Activated CD8-positive, alpha-beta T cell treated with anti-CD3 and anti-CD28 coated beads, Interleukin-2, amount 10 ng/mL, durations not matched to agents 7 days and 5 days (primary cell): Measurements from ENCODE around the gene SH3BGRL3. TPM values are rescaled to one million over a fixed set of nuclear protein-coding genes. Genes with fewer than 3 reads are reported as not detected.

Experiments used
- ATAC-seq: fragments of 150-1000 bp; cut with Tn5 transposase; one replicate; pipeline ENCODE4 v1.10.0; 2021; ENCODE audit warnings: moderate library complexity
- CTCF ChIA-PET: fragments of 350-600 bp; sonication (Branson Sonifier 250); formaldehyde crosslinking; loops from one replicate; lab custom pipeline; 2021; ENCODE audit warnings: antibody characterized with exemption; lab: Charles Lee
- POLR2A ChIA-PET: fragments of 350-600 bp; sonication (Branson Sonifier 250); formaldehyde crosslinking; loops from one replicate; lab custom pipeline; 2021; ENCODE audit warnings: antibody characterized with exemption; lab: Charles Lee
- DNase-seq: peaks from one replicate; pipeline ENCODE4 v3.0.0-alpha.2; 2020
- H3K27ac Mint-ChIP-seq: one replicate; pipeline ENCODE4 v1.8.0; 2021; ENCODE audit warnings: mild to moderate bottlenecking, mixed read lengths
- H3K27me3 Mint-ChIP-seq: one replicate; pipeline ENCODE4 v1.8.0; 2021; ENCODE audit warnings: low read depth, mixed read lengths
- H3K36me3 Mint-ChIP-seq: one replicate; pipeline ENCODE4 v1.8.0; 2021; ENCODE audit warnings: low read depth, mixed read lengths
- H3K4me1 Mint-ChIP-seq: one replicate; pipeline ENCODE4 v1.8.0; 2021; ENCODE audit warnings: low read depth, mixed read lengths
- H3K4me3 Mint-ChIP-seq: one replicate; pipeline ENCODE4 v1.8.0; 2021; ENCODE audit warnings: mild to moderate bottlenecking, mixed read lengths
- H3K9me3 Mint-ChIP-seq: one replicate; pipeline ENCODE4 v1.8.0; 2022; ENCODE audit warnings: mixed read lengths; ENCODE audit not compliant: insufficient read depth
- total RNA-seq, 2 experiments: library from RNA; stranded (reverse); gene quantifications; one replicate each; pipeline ENCODE4 v1.2.3, GENCODE V29; 2021

Gene SH3BGRL3
- total RNA-seq, 2 experiments from 2014 or later, result 795 to 814 TPM

GRCh38 chr1:26285366-26286063, 5.6 kb downstream of the SH3BGRL3 start:
- Mint-ChIP-seq H3K4me3 (peak overlapping the region; percentile 89), H3K27me3 (no peaks in the 10 kb centered on the region), H3K27ac (peak overlapping the region; percentile 96), H3K9me3 (no peaks in the 10 kb centered on the region), H3K4me1 (peaks cover 97% of the 10 kb centered on the region), H3K36me3 (peaks cover 53% of the 10 kb centered on the region)
- ATAC-seq (no peak), DNase-seq (peak; percentile 67)
- POLR2A ChIA-PET, result interaction anchor here (2.3 to 19.5 kb wide), 3 partner anchors 9 to 33 kb away, joined by 14 to 409 read pairs (median 15); partner anchors contain the start of genes CD52 and UBXN11
- CTCF ChIA-PET, result interaction anchor here (0.7 to 8.6 kb wide), 33 partner anchors 9 to 414 kb away, joined by 3 to 591 read pairs (median 7); partner anchors contain the start of genes CD52, CEP85, DHDDS and PAFAH2

- DNase-seq, result no peak
- H3K27me3 Mint-ChIP-seq, result no peaks in the 10 kb centered on the region
- H3K36me3 Mint-ChIP-seq, result peaks cover 50% of the 10 kb centered on the region
- no peaks in the 10 kb centered on the region for H3K9me3 Mint-ChIP-seq
- POLR2A ChIA-PET, result interaction anchor here (1.3 to 19.5 kb wide), 4 partner anchors 9 to 72 kb away, joined by 4 to 409 read pairs (median 14); partner anchors contain the start of genes CD52 and UBXN11
- no peak for ATAC-seq
- no peak overlapping the region for H3K4me3 Mint-ChIP-seq
- H3K27ac Mint-ChIP-seq, result peak overlapping the region; percentile 96
- CTCF ChIA-PET, result interaction anchor here (1.0 to 8.6 kb wide), 23 partner anchors 11 to 184 kb away, joined by 3 to 591 read pairs (median 14); partner anchors contain the start of genes CD52, CEP85, DHDDS and UBXN11
- H3K4me1 Mint-ChIP-seq, result peaks cover 100% of the 10 kb centered on the region
Observed at GRCh38 chr1:26286064-26286416, 6.2 kb downstream of the SH3BGRL3 start.

- DNase-seq, result peak; percentile 92
- Mint-ChIP-seq H3K27ac (peak overlapping the region; percentile 96), H3K36me3 (peaks cover 46% of the 10 kb centered on the region), H3K4me1 (peaks cover 100% of the 10 kb centered on the region), H3K27me3 (no peaks in the 10 kb centered on the region), H3K4me3 (peak overlapping the region; percentile 72), H3K9me3 (no peaks in the 10 kb centered on the region)
- peak; percentile 48 for ATAC-seq
- CTCF ChIA-PET, result interaction anchor here (1.0 to 8.6 kb wide), 15 partner anchors 11 to 130 kb away, joined by 3 to 591 read pairs (median 16); partner anchors contain the start of genes CD52, CEP85 and UBXN11
- POLR2A ChIA-PET, result interaction anchor here (1.3 to 19.5 kb wide), 4 partner anchors 12 to 71 kb away, joined by 4 to 409 read pairs (median 60); partner anchors contain the start of genes CD52 and UBXN11
Observed at GRCh38 chr1:26287033-26287711, 7.3 kb downstream of the SH3BGRL3 start.

GRCh38 chr1:26287811-26288210, 7.9 kb downstream of the SH3BGRL3 start:
- POLR2A ChIA-PET, result interaction anchor here (0.8 to 19.5 kb wide), 8 partner anchors 11 to 90 kb away, joined by 3 to 409 read pairs (median 10); partner anchors contain the start of genes CD52, CEP85 and UBXN11
- CTCF ChIA-PET, result interaction anchor here (1.0 to 8.6 kb wide), 12 partner anchors 12 to 129 kb away, joined by 3 to 591 read pairs (median 14); partner anchors contain the start of genes CD52, CEP85 and UBXN11
- no peaks in the 10 kb centered on the region for H3K27me3 Mint-ChIP-seq
- H3K9me3 Mint-ChIP-seq, result no peaks in the 10 kb centered on the region
- peaks cover 94% of the 10 kb centered on the region for H3K4me1 Mint-ChIP-seq
- no peak for ATAC-seq
- H3K4me3 Mint-ChIP-seq, result peak overlapping the region; percentile 72
- peaks cover 43% of the 10 kb centered on the region for H3K36me3 Mint-ChIP-seq
- H3K27ac Mint-ChIP-seq, result peak overlapping the region; percentile 96
- DNase-seq, result no peak

- DNase-seq (peak; percentile 82), ATAC-seq (peak; percentile 13)
- Mint-ChIP-seq H3K36me3 (peaks cover 40% of the 10 kb centered on the region), H3K27me3 (no peaks in the 10 kb centered on the region), H3K4me1 (peaks cover 88% of the 10 kb centered on the region), H3K9me3 (no peaks in the 10 kb centered on the region), H3K4me3 (peak overlapping the region; percentile 72), H3K27ac (peak overlapping the region; percentile 96)
- CTCF ChIA-PET, result interaction anchor here (0.8 to 8.6 kb wide), 20 partner anchors 9 to 183 kb away, joined by 3 to 591 read pairs (median 9); partner anchors contain the start of genes CD52, CEP85, SH3BGRL3 and UBXN11
- POLR2A ChIA-PET, result interaction anchor here (0.7 to 19.5 kb wide), 16 partner anchors 9 to 294 kb away, joined by 3 to 409 read pairs (median 6); partner anchors contain the start of genes CD52, CEP85, DHDDS and SH3BGRL3
Observed at GRCh38 chr1:26288311-26288941, 8.5 kb downstream of the SH3BGRL3 start.

GRCh38 chr1:26289158-26290059, 9.5 kb downstream of the SH3BGRL3 start:
- Mint-ChIP-seq H3K36me3 (peaks cover 35% of the 10 kb centered on the region), H3K27ac (peak overlapping the region; percentile 96), H3K4me1 (peaks cover 78% of the 10 kb centered on the region), H3K9me3 (no peaks in the 10 kb centered on the region), H3K4me3 (peak overlapping the region; percentile 72), H3K27me3 (no peaks in the 10 kb centered on the region)
- POLR2A ChIA-PET, result interaction anchor here (0.7 to 19.5 kb wide), 14 partner anchors 10 to 278 kb away, joined by 3 to 409 read pairs (median 7); partner anchors contain the start of genes CD52, DHDDS, SH3BGRL3 and UBXN11
- CTCF ChIA-PET, result interaction anchor here (0.8 to 8.6 kb wide), 21 partner anchors 10 to 182 kb away, joined by 3 to 591 read pairs (median 9); partner anchors contain the start of genes CD52, CEP85, SH3BGRL3 and UBXN11
- ATAC-seq, result peak; percentile 16
- peak; percentile 79 for DNase-seq

GRCh38 chr1:26290122-26290881, 10.4 kb downstream of the SH3BGRL3 start:
- peaks cover 70% of the 10 kb centered on the region for H3K4me1 Mint-ChIP-seq
- H3K9me3 Mint-ChIP-seq, result no peaks in the 10 kb centered on the region
- no peaks in the 10 kb centered on the region for H3K27me3 Mint-ChIP-seq
- DNase-seq (peak; percentile 50), ATAC-seq (no peak)
- CTCF ChIA-PET, result interaction anchor here (1.3 to 8.6 kb wide), 8 partner anchors 14 to 101 kb away, joined by 3 to 591 read pairs (median 17); partner anchors contain the start of genes CD52 and UBXN11
- H3K27ac Mint-ChIP-seq, result peak overlapping the region; percentile 96
- peak overlapping the region; percentile 72 for H3K4me3 Mint-ChIP-seq
- POLR2A ChIA-PET, result interaction anchor here (0.8 to 19.5 kb wide), 6 partner anchors 9 to 28 kb away, joined by 3 to 409 read pairs (median 30); partner anchors contain the start of genes CD52, SH3BGRL3 and UBXN11
- peaks cover 28% of the 10 kb centered on the region for H3K36me3 Mint-ChIP-seq

- Mint-ChIP-seq H3K27ac (peak overlapping the region; percentile 96), H3K27me3 (no peaks in the 10 kb centered on the region), H3K36me3 (peaks cover 32% of the 10 kb centered on the region), H3K4me1 (peaks cover 64% of the 10 kb centered on the region), H3K4me3 (no peak overlapping the region), H3K9me3 (no peaks in the 10 kb centered on the region)
- DNase-seq, result no peak
- no peak for ATAC-seq
- ChIA-PET CTCF (interaction anchor here (1.3 to 8.6 kb wide), 4 partner anchors 16 to 100 kb away, joined by 3 to 591 read pairs (median 90); partner anchors contain the start of genes CD52 and UBXN11), POLR2A (interaction anchor here (2.7 to 19.5 kb wide), 3 partner anchors 11 to 27 kb away, joined by 21 to 409 read pairs (median 79); partner anchors contain the start of genes CD52, SH3BGRL3 and UBXN11)
Observed at GRCh38 chr1:26290882-26291261, 11.0 kb downstream of the SH3BGRL3 start.

- ChIA-PET CTCF (interaction anchor here (0.8 to 1.2 kb wide), 2 partner anchors 15 to 30 kb away, joined by 3 to 4 read pairs; partner anchors contain the start of gene UBXN11), POLR2A (interaction anchor here (19.5 kb wide), 1 partner anchor 27 kb away, joined by 409 read pairs; the partner anchor contains the start of gene CD52)
- ATAC-seq (no peak), DNase-seq (no peak)
- Mint-ChIP-seq H3K27me3 (no peaks in the 10 kb centered on the region), H3K9me3 (no peaks in the 10 kb centered on the region), H3K4me1 (peaks cover 58% of the 10 kb centered on the region), H3K4me3 (no peak overlapping the region), H3K36me3 (peaks cover 33% of the 10 kb centered on the region), H3K27ac (peak overlapping the region; percentile 96)
Observed at GRCh38 chr1:26291433-26291832, 11.5 kb downstream of the SH3BGRL3 start.
